Fibroblast of skin of left quadriceps (primary cell): ENCODE results near the gene MYL9.

Experiments used
- DNase-seq, 2 experiments: peaks; one replicate each; pipeline ENCODE4 v3.0.0-alpha.2; 2013; ENCODE audit warnings: low read depth in 2 of 2

The MYL9 gene

DNA sequence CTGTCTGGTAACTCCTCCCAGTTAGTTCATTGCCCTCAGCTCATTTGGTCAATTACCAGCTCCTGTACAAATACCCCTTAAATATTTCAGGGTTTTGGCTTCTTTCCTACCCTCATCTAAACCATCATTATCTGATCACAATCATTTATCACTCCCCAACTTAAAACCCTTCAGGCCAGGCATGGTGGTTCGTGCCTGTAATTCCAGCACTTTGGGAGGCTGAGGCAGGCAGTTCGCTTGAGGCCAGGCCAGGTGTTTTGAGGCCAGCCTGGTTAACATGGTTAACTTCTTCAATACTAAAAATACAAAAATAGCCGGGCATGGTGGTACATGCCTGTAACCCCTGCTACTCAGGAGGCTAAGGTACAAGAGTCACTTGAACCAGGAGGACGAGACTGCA lies 41.5 kb downstream of the MYL9 start:
- DNase-seq: no peak

DNA sequence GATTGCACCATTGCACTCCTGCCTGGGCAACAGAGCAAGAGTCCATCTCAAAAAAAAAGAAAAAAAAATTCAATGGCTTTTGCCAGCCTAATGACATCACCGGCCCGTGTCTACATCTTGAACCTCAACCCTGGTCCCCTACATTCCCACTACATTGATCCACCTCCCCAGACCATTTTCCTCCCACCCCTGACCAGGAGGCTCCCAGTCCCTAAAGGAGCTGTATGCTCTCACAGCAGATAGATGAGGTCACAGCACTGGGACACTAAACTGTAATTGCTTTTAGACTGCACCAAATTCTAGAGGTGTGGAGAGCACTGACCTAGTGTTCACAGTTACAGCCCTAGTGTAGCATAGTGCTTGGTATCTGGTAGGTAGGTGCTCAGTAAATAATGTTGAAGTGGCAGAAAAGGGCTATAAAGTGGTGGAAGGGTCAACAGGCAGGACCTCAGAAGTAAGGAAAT lies 42.7 kb downstream of the MYL9 start:
- no peak for DNase-seq

DNA sequence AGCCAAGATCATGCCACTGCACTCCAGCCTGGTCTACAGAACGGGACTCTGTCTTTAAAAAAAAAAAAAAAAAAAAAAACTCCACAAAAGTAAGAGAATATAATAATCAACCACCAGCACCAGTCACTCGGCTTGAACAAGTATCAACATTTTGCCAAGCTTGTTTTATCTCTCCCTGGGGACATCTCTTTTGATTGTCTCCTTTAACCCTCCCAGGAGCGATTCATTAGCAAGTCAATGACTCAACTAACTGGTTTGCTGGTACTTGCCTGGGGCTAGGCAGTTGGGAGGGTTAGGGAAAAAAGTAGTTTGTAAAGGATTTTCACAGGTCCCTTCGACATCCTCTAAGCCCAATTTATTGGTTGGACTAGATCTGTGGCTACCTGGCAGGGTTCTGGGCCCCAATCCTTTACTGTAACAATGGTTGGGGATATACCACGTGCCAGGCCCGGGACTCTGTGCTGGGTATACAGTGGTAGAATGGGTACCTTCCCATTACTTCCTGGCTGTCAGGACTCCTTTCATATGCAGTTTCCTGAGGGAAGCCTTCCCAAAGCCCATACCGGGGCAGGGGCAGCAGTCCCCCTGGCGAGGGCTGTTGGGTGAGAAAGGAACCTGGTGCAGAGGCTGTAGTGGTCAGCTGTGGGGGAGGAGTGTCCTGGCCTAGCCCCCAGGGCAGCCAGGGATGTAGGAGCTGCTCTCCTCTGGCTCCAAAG lies 44.2 kb downstream of the MYL9 start:
- DNase-seq: no peak

DNA sequence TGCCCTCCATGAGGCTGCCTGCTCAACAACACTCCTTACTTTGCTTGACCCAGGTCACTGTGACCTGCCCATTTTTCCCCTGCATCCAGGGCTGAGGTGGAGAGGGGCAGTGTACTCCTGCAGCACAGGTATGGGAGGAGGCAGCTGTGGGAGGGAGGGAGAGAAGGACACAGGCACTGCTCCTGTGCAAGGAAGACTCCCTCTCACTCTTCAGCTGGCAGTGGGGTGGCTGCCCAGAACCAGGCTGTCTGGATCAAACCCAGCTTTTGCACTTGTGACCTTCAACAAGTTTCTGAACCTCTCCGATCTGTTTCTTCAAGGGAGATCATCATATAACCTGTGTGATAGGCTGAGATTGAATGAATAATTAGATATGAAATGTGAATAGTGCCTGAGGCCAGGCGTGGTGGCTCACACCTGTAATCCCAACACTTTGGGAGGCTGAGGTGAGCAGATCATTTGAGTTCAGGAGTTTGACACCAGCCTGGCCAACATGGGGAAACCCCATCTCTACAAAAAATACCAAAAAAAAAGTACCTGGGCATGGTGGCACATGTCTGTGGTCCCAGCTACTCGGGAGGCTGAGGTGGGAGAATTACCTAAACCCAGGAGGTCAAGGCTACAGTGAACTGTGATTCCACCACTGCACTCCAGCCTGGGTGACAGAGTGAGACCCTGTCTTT lies 46.2 kb downstream of the MYL9 start:
- no peak for DNase-seq

DNA sequence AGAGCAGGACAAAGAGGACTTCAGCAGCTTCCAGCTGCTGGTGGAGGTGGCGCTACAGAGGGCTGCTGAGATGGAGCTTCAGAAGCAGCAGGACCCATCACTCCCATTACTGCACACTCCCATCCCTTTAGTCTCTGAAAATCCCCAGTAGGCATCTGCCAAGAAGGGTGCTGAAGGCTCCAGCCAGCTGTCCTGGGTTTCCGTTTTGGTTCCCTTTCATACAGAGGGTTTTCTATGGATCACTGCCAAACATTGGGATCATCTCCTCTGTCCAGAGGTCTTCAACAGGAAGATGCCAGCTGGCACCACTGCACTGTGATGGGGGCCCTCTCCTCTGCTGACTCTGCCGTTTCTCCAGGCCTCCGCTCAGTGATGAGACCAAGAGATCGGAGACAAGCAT lies 50.0 kb downstream of the MYL9 start:
- no peak for DNase-seq

DNA sequence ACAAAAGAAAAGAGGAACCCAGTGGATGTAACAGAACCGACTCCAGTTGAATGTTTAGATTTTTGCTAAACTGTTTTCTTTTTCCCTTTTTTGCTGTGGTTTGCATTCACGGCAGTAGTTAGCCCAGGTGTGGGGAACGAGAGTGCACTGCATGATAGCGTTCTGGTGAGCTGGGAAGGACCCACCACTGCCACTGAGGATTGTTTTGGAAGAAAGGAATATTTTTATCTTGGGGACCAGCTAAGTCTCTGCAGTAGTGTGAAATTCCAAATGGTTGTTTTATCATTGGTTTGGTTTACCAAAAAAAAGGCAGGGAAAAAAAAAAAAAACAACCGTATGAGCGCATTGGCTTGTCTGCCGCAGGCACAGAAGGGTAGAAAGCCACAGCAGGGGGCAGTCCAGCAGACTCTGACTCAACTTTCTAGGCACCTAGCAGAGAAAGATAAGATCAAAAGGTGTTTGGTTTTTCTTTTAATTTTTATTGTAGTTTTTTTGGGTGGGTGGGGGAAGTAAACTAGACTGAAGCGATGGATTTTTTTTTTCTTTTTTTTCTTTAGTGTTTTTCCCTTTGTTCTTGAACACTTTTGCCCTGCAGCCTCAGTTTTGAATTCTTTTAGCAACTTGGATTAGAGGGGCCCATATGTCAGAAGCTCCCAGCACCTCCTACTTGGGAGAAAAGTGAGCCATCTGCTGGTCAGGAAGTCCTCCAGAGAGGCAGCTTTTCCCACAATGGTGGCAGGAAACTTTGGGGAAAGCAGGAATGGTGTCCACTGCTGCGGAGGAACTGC lies 50.7 kb downstream of the MYL9 start:
- DNase-seq: no peak

DNA sequence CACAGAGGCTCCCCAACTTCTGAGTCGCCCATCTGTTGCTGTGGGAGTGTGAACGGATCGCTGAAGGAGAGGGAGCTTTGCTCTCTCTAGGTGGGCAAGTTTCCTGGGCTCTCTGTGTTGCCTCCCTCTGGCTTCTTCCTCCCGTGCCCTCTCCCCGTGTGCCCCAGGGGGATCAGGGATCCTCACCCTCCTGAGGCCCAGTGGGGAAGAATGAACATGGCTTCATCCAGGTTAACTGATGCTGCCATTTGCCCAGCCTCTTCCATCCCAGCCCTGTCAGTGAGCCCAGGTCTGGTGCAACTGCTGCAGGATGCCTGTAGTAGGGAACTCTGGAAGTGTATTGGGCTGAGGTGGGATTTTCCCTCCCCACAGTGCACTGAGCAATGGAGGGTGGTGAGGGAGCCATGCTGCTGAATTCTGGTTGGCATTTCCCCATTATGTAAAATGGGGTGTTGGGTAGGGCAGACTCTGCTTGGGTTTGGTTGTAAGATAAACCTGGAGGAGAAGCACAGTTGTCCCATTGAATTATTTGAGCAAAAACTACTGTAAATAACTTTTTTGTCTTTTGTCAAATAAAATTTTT lies 52.1 kb downstream of the MYL9 start:
- DNase-seq: no peak

DNA sequence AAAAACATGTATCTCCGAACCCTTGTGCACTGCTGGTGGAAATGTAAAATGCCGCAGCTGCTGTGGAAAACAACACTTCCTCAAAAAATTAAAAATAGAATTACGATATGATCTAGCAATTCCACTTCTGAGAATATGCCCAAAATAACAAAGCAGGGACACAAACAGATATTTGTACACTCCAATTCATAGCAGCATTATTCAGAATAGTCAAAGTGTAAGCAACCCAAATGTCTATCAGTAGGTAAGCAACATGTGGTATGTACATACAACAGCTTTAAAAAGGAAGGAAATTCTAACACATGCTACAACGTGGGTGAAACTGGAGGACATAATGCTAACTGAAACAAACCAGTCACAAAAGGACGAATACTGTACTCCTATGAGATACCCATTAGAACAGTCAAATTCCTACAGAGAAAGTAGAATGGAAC lies 58.6 kb downstream of the MYL9 start:
- no peak for DNase-seq
